Measurements from ENCODE around the gene MLPH.

DNA sequence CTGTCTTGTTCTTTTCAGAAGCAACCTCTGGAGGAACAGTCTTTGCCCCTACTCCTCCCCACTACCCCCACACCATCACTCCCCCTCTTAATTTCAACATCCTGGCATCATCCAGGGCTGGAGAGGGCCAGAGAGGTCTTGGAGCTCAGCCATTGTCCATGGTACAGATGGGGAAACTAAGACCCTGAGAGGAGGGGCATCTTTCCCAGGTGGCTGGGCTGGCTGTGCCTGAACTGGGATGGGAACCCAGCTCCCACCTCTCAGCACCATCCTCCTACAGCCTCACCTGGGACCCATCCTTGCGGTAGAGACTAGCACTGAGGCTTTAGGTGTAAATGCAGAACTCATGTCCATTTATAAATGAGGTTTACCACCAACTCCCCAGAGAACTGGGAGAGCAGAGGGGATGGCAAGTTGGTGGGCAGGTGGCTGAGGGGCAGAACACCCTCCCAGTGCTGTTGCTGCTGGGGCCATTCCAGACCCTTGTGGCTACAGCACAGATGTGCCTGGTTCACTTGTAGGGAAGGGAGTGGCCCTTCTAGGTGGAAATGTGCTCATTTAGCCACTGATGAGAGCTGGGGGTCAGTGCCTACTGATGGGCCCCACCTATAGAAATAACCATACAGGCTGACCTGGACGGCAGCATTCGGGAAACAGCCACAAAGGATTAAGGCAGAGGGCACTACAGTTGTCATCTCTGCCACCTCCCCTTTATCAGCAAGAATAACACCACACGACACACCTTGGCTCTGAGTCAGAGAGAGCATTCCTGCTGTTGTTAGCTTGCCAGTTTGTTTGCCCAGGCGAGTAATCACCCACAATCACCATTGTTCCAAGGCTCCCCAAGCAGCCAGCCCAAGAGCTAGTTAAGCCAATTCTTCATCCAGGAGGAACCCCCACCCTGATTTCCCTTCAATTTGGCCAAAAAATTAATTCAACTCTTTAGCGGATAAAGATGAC lies 2.1 kb downstream of the MLPH start:
- TF ChIP-seq CTCF (IDR thresholded peaks at IDR 0.05; ENCODE audit: insufficient read depth, low read length) (no peak), POLR2AphosphoS5 (IDR thresholded peaks at IDR 0.05; ENCODE audit: low read depth) (no peak)

Data from HL-60 (cell line).